Amygdala (tissue), 56 donors: Measurements from ENCODE around the gene ZBTB7A.

ENCODE experiments used
- DNase-seq, 56 donors: peaks; one replicate each; lab custom pipeline; 2025; lab: John Stamatoyannopoulos, UW

Gene ZBTB7A

GRCh38 chr19:4038661-4039423, 27.9 kb downstream of the ZBTB7A start:
- no peak for DNase-seq

- DNase-seq = no peak
These were observed 28.6 kb downstream of the ZBTB7A start for GRCh38 chr19:4038057-4038456.

DNA sequence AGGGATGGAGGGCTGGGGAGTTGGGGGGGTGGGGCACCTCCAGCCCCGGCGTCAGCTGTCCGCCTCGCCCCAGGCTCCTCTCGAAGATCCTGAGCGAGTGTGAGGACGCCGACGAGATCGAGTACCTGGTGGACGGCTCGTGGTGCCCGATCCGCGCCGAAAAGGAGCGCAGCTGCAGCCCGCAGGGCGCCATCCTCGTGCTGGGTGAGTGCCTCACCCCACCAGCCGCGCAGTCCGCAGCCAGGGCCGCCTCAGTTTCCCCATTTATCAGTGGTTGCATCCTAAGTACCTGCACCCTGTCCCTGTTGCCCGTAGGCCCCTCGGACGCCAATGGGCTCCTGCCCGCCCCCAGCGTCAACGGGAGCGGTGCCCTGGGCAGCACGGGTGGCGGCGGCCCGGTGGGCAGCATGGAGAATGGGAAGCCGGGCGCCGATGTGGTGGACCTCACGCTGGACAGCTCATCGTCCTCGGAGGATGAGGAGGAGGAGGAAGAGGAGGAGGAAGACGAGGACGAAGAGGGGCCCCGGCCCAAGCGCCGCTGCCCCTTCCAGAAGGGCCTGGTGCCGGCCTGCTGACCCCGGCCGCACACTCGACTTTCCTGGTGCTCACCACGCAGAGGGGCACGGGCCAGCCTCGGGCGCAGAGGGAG, 29.3 kb downstream of the ZBTB7A start:
- no peak for DNase-seq

GRCh38 chr19:4036576-4037300, 30.0 kb downstream of the ZBTB7A start:
- DNase-seq = no peak

DNA sequence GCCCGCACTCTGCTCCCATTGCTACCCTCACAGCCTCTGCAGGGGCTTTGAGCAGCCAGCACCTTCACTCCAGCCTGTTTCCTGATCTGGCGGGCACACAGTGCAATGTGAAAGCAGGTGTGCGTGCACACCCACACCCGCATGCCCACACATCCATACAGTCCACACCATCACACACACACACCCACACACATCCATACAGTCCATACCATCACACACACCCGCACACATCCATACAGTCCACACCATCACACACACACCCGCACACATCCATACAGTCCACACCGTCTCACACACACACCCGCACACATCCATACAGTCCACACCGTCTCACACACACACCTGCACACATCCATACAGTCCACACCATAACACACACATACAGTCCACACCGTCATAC, 31.1 kb downstream of the ZBTB7A start:
- no peak for DNase-seq

GRCh38 chr19:4035018-4035566, 31.6 kb downstream of the ZBTB7A start:
- no peak for DNase-seq

- DNase-seq = peak in 55 of 56 donors; percentile 27 to 94 (median 80)
These were observed 32.4 kb downstream of the ZBTB7A start for GRCh38 chr19:4034048-4035017.

GRCh38 chr19:4033028-4033956, 33.4 kb downstream of the ZBTB7A start:
- DNase-seq = no peak

DNA sequence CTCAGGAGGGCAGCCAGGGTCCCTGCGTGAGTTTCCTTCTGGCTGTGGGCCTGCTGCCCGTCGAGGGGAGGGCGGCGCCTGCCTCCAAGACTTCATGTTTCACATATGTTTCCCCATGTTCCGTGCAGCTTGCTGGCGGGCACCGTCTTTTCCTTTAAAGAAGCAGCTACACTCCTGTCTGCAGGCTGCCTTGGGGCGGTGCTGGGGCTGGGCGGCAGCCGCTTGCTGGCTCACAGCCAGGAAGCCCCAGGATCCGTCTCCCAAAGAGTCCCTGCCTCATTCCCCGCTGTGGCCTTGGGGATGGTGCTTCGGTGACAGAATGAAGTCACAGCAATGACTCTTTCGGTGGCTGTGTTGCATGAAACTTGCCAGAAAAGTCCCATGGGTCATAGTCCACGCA, 34.3 kb downstream of the ZBTB7A start:
- DNase-seq = no peak

GRCh38 chr19:4031420-4031819, 35.3 kb downstream of the ZBTB7A start:
- DNase-seq = no peak

DNA sequence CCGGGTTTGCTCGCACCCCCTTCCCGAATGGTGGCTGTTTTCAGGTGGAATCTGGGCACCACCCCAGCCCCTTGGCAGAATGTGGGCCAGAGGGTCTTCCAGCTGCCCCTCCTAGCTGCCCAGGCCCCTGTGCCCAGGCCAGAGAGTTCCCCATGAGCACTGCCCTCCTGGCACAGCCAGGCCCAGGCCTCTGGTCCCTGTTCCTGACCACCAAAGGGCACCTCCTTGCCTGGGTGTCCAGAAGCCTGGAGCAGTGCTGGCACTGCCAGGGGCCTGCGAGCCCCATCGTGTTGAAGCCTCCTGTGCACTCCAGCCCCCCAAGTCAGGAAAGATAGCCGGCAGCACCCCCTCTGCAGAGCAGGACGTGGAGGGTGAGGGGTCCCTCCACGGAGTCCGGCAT, 35.7 kb downstream of the ZBTB7A start:
- DNase-seq = no peak

GRCh38 chr19:4030552-4030951, 36.1 kb downstream of the ZBTB7A start:
- no peak for DNase-seq

GRCh38 chr19:4029247-4029614, 37.5 kb downstream of the ZBTB7A start:
- no peak for DNase-seq

- DNase-seq = no peak
These were observed 38.1 kb downstream of the ZBTB7A start for GRCh38 chr19:4028334-4029246.

DNA sequence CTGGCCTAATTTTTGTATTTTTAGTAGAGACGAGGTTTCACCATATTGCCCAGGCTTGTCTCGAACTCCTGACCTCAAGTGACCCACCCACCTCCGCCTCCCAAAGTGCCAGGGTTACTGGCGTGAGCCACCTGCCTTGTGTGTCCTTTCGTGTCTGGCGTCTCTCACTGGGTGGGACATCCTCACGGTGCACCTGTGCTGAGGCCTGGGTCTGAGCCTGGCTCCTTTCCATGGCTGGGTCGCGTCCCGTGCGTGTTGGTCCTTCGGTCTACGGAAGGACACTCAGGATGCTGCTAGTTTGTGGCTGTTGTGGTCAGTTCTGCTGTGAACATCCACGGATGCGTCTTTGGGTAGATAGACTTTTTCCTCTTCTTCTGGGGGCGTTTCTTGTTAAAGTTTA, 39.6 kb downstream of the ZBTB7A start:
- DNase-seq = no peak

DNA sequence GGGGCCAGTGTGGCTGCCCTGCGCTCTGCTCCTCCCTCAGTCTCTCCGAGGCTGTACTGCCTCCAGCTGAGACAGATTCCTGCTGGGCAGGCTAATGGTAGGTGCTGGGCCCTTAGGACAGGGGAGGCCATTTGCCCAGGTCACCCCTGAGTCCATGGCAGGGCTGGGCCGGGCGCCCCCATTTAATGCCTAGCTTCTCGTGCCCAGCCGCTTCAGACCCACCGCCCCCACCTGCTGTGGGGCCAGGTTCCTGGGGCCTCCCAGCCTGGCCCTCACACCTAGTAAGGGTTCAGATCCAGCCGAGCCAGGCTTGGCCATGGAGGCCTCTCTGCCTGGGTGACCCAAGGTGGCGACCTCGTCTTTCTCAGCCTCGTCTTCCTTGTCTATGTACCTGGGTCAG, 41.4 kb downstream of the ZBTB7A start:
- DNase-seq = no peak

DNA sequence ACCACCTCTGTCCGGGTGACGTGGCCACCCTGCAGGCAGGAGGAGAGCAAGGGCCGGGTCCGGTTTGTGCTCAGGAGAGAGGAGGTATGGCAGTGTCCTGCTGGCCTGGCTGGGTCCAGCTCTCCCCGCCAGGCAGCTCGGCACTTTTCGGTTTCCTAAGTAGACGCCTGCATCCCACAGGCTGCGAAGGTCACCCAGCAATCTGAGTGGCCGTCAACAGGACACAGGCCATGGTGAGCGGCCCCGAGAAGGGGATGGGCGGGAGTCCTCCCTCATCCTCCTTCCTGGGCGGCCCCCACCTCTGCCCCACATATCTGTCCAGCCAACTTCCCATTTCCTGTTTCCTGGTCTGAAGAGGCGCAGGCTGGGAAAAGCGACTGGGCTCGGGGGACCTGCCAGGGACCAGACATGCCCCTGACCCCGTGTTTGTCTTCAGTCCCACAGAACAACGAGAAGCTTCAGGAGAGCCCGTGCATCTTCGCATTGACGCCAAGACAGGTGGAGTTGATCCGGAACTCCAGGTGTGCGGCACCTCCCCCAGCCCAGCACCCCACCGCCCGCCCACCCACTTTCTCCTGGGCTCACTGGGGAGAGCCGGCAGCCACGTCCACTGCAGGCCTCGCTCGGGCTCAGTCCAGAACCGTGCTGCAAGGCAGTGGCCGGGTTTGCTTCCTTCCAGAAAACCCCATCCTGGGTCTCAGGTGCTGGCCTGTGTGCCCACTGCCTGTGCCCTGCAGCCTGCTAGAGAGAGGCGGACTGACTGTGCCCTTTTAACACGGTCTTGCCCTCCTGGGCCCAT, 42.9 kb downstream of the ZBTB7A start:
- no peak for DNase-seq
